Chondrocyte (in vitro differentiated cells): Measurements from ENCODE around the gene CHRNG. TPM values are rescaled to one million over a fixed set of nuclear protein-coding genes. Genes with fewer than 3 reads are reported as not detected.

ENCODE experiments used
- DNase-seq: peaks from one replicate; pipeline ENCODE4 v3.0.0; 2021; ENCODE audit warnings: mixed read lengths, low spot score
- H3K27ac Mint-ChIP-seq: one replicate; pipeline ENCODE4 v1.8.0; 2021; ENCODE audit warnings: mild to moderate bottlenecking, moderate library complexity, mixed read lengths; ENCODE audit not compliant: unreplicated experiment
- H3K27me3 Mint-ChIP-seq: 2 replicates; pipeline ENCODE4 v1.8.0; 2021; ENCODE audit warnings: low read depth, mixed read lengths
- H3K36me3 Mint-ChIP-seq: 2 replicates; pipeline ENCODE4 v1.8.0; 2021; ENCODE audit warnings: low read depth, mixed read lengths
- H3K4me1 Mint-ChIP-seq: 2 replicates; pipeline ENCODE4 v1.8.0; 2021; ENCODE audit warnings: low read depth, mild to moderate bottlenecking, mixed read lengths
- H3K4me3 Mint-ChIP-seq: one replicate; pipeline ENCODE4 v1.8.0; 2021; ENCODE audit warnings: mild to moderate bottlenecking, moderate library complexity, mixed read lengths; ENCODE audit not compliant: unreplicated experiment
- H3K9me3 Mint-ChIP-seq: 2 replicates; pipeline ENCODE4 v1.8.0; 2021; ENCODE audit warnings: low read depth, mixed read lengths
- total RNA-seq: library from RNA; stranded (reverse); gene quantifications from 3 replicates; pipeline ENCODE4 v1.2.1, GENCODE V29; 2021
- TF ChIP-seq, protein P1 (sequence below): fragments of 200-600 bp; sonication (generic); IDR thresholded peaks from 2 replicates; pipeline ENCODE4 v1.5.0; 2021; ENCODE audit warnings: antibody characterized with exemption, mild to moderate bottlenecking, moderate library complexity

CHRNG gene
- total RNA-seq, 1 donor from 2014 or later = not detected

DNA sequence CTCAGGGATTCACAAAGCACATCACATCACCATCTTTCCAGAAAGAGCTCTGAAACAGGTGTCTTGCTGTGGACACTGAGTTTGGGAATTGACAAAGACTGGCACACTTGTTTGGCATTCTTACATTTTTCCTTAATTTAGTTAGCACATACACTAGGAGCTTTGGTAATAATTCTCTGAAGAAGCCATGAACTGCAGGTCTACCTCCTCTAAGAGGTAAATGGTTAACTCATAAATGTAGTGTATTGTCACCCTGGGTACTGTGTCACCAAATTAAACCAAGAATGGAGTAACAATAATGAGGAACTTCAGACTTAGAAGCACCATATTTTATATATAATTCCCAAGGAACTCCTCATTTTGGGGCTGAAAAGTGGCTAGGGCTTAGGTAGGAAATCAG lies 33.5 kb downstream of the CHRNG start:
- TF ChIP-seq, protein P1, sequence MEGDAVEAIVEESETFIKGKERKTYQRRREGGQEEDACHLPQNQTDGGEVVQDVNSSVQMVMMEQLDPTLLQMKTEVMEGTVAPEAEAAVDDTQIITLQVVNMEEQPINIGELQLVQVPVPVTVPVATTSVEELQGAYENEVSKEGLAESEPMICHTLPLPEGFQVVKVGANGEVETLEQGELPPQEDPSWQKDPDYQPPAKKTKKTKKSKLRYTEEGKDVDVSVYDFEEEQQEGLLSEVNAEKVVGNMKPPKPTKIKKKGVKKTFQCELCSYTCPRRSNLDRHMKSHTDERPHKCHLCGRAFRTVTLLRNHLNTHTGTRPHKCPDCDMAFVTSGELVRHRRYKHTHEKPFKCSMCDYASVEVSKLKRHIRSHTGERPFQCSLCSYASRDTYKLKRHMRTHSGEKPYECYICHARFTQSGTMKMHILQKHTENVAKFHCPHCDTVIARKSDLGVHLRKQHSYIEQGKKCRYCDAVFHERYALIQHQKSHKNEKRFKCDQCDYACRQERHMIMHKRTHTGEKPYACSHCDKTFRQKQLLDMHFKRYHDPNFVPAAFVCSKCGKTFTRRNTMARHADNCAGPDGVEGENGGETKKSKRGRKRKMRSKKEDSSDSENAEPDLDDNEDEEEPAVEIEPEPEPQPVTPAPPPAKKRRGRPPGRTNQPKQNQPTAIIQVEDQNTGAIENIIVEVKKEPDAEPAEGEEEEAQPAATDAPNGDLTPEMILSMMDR = no peak
- no peak for DNase-seq
- Mint-ChIP-seq H3K27ac (no peak overlapping the region), H3K9me3 (no peaks in the 10 kb centered on the region), H3K27me3 (no peaks in the 10 kb centered on the region), H3K36me3 (peaks cover 25% of the 10 kb centered on the region), H3K4me3 (no peak overlapping the region), H3K4me1 (peaks cover 39% of the 10 kb centered on the region)

DNA sequence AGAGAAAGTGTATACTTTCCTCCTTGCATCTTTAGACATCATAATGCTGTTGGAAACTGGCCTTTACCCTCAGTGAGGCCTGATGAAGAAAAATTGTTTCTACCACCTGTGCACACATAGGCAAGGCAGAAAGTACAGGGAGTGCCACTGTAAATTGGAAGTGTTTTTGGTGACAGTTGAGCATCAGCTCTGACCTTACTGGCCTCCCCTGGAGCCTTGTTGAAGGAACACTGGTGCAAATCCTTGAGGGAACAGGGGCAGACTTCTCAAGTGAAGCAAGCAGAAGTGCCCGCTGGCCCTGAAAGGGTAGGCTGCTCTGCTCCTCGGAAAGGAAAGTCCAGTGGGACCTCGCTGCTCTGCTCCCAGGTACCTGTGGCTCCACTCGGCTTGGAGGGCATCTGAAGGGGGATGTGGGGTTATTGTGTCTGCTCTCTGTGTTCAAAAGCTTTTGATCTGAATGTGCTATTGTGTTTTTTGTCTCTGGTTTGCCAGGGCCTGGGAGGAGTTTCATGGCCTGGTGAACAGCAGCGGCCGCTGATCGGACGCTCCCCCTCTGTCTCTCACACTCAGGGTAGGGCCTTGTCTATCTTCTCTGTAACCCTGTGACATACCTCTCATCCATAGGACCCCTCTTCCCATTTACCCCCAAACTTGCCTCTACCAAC lies 34.4 kb downstream of the CHRNG start:
- H3K36me3 Mint-ChIP-seq = peaks cover 19% of the 10 kb centered on the region
- TF ChIP-seq, protein P1 = no peak
- no peaks in the 10 kb centered on the region for H3K27me3 Mint-ChIP-seq
- H3K27ac Mint-ChIP-seq = no peak overlapping the region
- no peak overlapping the region for H3K4me3 Mint-ChIP-seq
- peak; percentile 66 for DNase-seq
- no peaks in the 10 kb centered on the region for H3K9me3 Mint-ChIP-seq
- H3K4me1 Mint-ChIP-seq = peaks cover 36% of the 10 kb centered on the region

DNA sequence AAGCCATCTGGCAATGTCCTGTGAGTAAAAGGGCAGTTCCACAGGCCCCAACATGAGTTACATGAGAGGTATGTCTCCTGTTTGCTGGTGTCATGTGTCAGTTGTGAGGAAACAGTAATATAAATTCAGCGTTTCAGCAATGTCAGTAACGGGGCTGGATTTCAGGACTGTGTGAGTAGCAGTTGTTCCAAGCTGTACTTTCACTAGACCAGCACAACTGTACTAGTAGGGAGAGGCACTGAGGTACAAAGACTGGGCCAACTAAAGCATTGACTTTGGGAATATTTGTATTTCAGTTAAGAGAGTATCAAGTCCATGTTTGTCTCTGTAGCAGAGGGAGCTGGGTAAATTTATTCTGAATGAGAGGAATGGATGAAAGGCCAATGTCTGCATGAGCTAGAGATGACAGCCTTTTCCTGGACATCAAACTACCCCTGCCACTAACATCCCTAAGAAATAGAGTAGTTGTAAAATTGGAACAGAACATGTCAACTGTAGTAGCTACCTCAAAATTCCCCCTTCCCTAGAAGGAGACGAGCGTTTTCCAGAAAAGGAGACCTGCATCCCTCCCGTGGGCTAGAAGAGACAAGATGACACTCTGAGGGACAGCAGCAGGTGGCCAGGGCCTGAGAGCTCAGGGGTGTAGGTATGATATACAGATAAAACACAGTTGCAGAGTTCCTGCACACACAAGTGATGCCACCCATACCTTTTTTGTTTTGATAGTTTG lies 35.3 kb downstream of the CHRNG start:
- TF ChIP-seq, protein P1 = no peak
- H3K9me3 Mint-ChIP-seq = no peaks in the 10 kb centered on the region
- no peaks in the 10 kb centered on the region for H3K27me3 Mint-ChIP-seq
- H3K4me1 Mint-ChIP-seq = peaks cover 36% of the 10 kb centered on the region
- peaks cover 14% of the 10 kb centered on the region for H3K36me3 Mint-ChIP-seq
- no peak for DNase-seq
- peak overlapping the region; percentile 17 for H3K27ac Mint-ChIP-seq
- no peak overlapping the region for H3K4me3 Mint-ChIP-seq

DNA sequence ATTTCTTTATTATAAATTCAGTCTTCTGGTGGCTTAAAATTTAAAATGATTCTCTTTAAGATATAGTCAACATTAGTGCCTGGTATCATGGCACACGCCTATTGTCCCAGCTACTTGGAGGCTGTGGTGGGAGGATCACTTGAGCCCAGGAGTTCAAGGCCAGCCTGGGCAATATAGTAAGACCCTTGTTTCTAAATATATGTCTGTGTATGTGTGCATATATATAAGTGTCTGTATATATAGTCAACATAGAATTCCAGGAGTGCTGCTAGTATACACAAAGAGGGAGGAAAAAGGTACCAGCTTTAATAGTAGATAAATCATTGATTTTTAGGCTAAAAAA lies 35.9 kb downstream of the CHRNG start:
- Mint-ChIP-seq H3K9me3 (no peaks in the 10 kb centered on the region), H3K36me3 (peaks cover 12% of the 10 kb centered on the region), H3K4me1 (peaks cover 36% of the 10 kb centered on the region), H3K27me3 (no peaks in the 10 kb centered on the region), H3K4me3 (no peak overlapping the region), H3K27ac (no peak overlapping the region)
- no peak for DNase-seq
- TF ChIP-seq, protein P1 = no peak

DNA sequence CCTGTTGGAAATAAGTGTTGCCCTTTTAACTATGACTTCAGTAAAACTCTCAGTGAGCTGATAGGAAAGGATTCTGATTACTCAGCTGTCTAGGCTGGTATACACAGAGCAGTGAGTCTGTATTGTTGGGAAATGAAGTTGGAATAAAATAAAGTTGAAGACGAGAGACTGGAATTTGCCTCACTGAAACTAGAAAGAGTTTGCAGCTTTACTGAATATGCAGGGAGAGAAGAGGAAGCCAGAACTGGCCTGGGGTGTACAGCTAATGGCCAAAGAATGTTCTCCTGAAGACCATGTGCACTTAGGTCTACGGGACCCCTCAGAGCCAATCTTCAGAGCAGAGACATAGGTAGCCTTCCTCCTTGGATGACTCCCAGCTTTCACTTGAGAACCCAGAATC lies 37.5 kb downstream of the CHRNG start:
- Mint-ChIP-seq H3K4me1 (peaks cover 28% of the 10 kb centered on the region), H3K36me3 (peaks cover 20% of the 10 kb centered on the region)
- no peak for DNase-seq

More for the DNA sequence above, 37.5 kb downstream of the CHRNG start:
- Mint-ChIP-seq H3K9me3 (no peaks in the 10 kb centered on the region), H3K27ac (peak overlapping the region; percentile 19), H3K4me3 (no peak overlapping the region), H3K27me3 (no peaks in the 10 kb centered on the region)
- TF ChIP-seq, protein P1 = no peak
